HG03135 (cell line): ENCODE results near the gene EPS8L1.

Source experiments
- ATAC-seq: cut with Tn5 transposase; IDR thresholded peaks from one replicate; pipeline ENCODE4 v1.9.1; 2021; ENCODE audit warnings: mild to moderate bottlenecking, moderate library complexity; ENCODE audit not compliant: unreplicated experiment

The EPS8L1 gene

GRCh38 chr19:55079400-55080038 is 3.9 kb downstream of the EPS8L1 start:
- no peak for ATAC-seq

GRCh38 chr19:55080121-55080967 is 4.7 kb downstream of the EPS8L1 start:
- ATAC-seq: peak; percentile 36

GRCh38 chr19:55080968-55081769 is 5.5 kb downstream of the EPS8L1 start:
- peak; percentile 67 for ATAC-seq

- no peak for ATAC-seq
Observed at GRCh38 chr19:55081770-55082019, 6.0 kb downstream of the EPS8L1 start.

- no peak for ATAC-seq
Observed at GRCh38 chr19:55082020-55082851, 6.6 kb downstream of the EPS8L1 start.

- ATAC-seq: no peak
Observed at GRCh38 chr19:55083004-55083850, 7.6 kb downstream of the EPS8L1 start.

GRCh38 chr19:55084416-55084815 is 8.7 kb downstream of the EPS8L1 start:
- no peak for ATAC-seq

- ATAC-seq: no peak
Observed at GRCh38 chr19:55085923-55086715, 10.4 kb downstream of the EPS8L1 start.

GRCh38 chr19:55086730-55087541 is 11.3 kb downstream of the EPS8L1 start:
- no peak for ATAC-seq

GRCh38 chr19:55087542-55087901 is 11.9 kb downstream of the EPS8L1 start:
- ATAC-seq: no peak

DNA sequence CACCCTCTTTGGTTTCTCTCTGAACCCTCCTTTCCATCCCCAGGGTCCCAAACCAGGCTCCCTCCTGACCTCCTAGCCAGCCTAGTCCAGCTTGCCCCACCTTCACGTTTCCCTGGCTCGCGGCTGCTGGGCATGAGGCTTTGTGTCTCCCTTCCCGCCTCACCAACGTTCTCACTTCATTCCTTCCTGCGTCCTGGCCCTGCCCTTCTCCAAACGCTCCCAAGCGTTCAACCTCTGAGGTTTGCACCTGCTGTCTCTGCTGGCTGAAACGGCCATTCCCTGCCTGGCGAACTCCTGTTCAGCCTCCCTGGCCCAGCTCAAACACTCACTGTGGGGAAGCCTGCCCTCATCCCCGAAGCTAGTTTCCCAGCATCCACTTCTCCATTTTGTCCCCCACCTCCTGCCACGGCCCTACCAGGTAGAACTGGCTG is 12.4 kb downstream of the EPS8L1 start:
- no peak for ATAC-seq

GRCh38 chr19:55088543-55089341 is 13.1 kb downstream of the EPS8L1 start:
- ATAC-seq: no peak

- ATAC-seq: no peak
Observed at GRCh38 chr19:55089342-55089944, 13.8 kb downstream of the EPS8L1 start.

- ATAC-seq: no peak
Observed at GRCh38 chr19:55090564-55090963, 14.9 kb downstream of the EPS8L1 start.

DNA sequence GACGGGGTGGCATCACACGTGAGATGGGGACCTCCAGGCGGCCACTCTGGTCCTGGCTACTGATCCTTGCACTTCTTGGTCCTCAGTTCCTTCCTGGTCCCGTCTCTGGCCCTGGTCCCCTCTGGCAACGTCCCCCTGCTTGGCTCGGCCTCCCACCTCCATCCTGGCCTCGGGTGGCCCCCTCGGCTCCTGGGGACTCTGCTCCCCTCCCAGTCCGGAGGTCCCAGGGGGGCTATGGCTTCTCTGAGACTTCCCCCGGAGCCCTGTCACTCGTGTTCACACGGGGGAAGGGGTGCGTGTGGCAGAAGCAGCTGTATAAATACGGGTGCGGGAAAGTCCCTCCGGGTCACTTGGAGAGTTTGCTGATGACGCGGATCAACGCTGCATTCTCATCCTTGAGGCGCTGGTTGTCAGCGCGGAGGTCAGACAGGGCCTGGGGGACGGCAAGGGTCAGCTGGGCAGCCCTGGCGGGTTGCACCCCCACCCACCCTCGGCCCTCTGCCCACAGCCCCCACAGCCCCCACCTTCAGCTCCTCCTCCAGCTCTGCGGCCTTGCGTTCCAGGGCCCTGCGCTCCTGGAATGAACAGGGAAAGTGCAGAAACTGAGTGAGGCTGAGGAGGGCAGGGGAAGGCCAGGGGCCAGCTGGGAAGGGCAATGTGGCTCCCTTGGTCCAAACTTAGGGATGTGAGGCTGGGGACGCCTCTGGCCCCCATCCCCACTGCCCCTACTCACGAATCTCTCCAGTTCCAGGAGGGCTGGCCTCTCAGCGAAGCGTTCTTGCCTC is 15.6 kb downstream of the EPS8L1 start:
- ATAC-seq: no peak

GRCh38 chr19:55091955-55092354 is 16.3 kb downstream of the EPS8L1 start:
- no peak for ATAC-seq
